Activated CD8-positive, alpha-beta T cell treated with anti-CD3 and anti-CD28 coated beads for 36 hours (primary cell): ENCODE results near the gene WDR62. TPM values are rescaled to one million over a fixed set of nuclear protein-coding genes. Genes with fewer than 3 reads are reported as not detected.

ENCODE experiments used
- ATAC-seq: fragments of 200-7000 bp; cut with Tn5 transposase; one replicate; pipeline ENCODE4 v1.10.0; 2021; ENCODE audit warnings: mild to moderate bottlenecking, moderate library complexity
- CTCF ChIA-PET: fragments of 350-600 bp; sonication (Branson Sonifier 250); formaldehyde crosslinking; loops from one replicate; lab custom pipeline; 2021; ENCODE audit warnings: antibody characterized with exemption; lab: Charles Lee
- POLR2A ChIA-PET: fragments of 350-600 bp; sonication (Branson Sonifier 250); formaldehyde crosslinking; loops from one replicate; lab custom pipeline; 2021; ENCODE audit warnings: antibody characterized with exemption; lab: Charles Lee
- DNase-seq: peaks from one replicate; pipeline ENCODE4 v3.0.0-alpha.2; 2020
- H3K27ac Mint-ChIP-seq: one replicate; pipeline ENCODE4 v1.8.0; 2021; ENCODE audit warnings: mild to moderate bottlenecking, mixed read lengths
- H3K27me3 Mint-ChIP-seq: one replicate; pipeline ENCODE4 v1.8.0; 2021; ENCODE audit warnings: mixed read lengths
- H3K36me3 Mint-ChIP-seq: one replicate; pipeline ENCODE4 v1.8.0; 2021; ENCODE audit warnings: low read depth, mixed read lengths
- H3K4me1 Mint-ChIP-seq: one replicate; pipeline ENCODE4 v1.8.0; 2021; ENCODE audit warnings: low read depth, mixed read lengths
- H3K4me3 Mint-ChIP-seq: one replicate; pipeline ENCODE4 v1.8.0; 2021; ENCODE audit warnings: mild to moderate bottlenecking, moderate library complexity, mixed read lengths
- H3K9me3 Mint-ChIP-seq: one replicate; pipeline ENCODE4 v1.8.0; 2021; ENCODE audit warnings: mixed read lengths
- intact Hi-C: fragments of 100-400 bp; cut with micrococcal nuclease; formaldehyde crosslinking; loops from one replicate; pipeline ENCODE4 v1.10.0; 2022
- total RNA-seq, 2 experiments: library from RNA; stranded (reverse); gene quantifications; one replicate each; pipeline ENCODE4 v1.2.3, GENCODE V29; 2021
- TF ChIP-seq, protein P1 (sequence below): fragments of 200-600 bp; IDR thresholded peaks from one replicate; pipeline ENCODE4 v1.8.0; 2022; ENCODE audit warnings: antibody characterized with exemption, mild to moderate bottlenecking

WDR62 gene
- total RNA-seq, 2 experiments from 2014 or later, result 19.8 to 22.6 TPM

DNA sequence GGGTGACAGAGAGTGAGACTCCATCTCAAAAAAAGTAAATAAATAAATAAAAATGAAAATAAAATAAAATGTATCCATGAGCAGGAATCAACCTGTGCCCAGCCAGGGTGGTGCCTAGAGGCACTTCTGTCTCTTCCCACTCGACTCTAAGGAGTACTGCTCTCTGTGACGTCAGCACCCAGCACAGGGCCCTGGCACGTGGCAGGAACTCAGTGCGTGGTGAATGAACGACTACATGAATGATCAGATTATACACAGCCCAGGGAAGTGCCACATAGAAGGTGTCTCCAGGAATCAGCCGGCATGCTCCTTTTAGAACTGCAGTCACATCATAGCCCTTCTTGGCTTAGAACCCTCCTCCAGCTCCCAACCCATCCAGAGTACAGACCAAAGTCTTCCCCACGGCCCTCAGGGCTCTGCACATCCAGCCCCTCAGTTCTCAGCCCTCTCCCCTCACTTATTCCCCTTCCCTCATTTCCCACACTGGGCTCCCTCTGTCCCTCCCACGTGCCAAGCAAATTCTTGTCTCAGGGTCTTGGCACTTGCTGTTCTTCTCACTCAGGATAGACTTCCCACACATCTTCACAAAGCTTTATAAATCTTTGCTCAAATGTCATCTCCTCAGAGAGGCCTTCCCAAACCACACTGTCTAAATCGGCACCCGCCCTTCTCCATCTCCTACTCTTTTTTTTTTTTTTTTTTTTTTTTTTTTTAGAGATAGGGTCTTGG lies 26.2 kb upstream of the WDR62 start:
- ChIA-PET POLR2A (interaction anchor here (1.0 kb wide), 1 partner anchor 12 kb away, joined by 3 read pairs; no protein-coding TSS in a partner anchor), CTCF (no interaction called here)
- intact Hi-C loops, result no loop called here
- Mint-ChIP-seq H3K9me3 (no peaks in the 10 kb centered on the region), H3K36me3 (peaks cover 7% of the 10 kb centered on the region), H3K4me1 (peaks cover 4% of the 10 kb centered on the region), H3K27ac (no peak overlapping the region), H3K27me3 (peaks cover 2% of the 10 kb centered on the region), H3K4me3 (no peak overlapping the region)
- ATAC-seq, result no peak
- TF ChIP-seq, protein P1, sequence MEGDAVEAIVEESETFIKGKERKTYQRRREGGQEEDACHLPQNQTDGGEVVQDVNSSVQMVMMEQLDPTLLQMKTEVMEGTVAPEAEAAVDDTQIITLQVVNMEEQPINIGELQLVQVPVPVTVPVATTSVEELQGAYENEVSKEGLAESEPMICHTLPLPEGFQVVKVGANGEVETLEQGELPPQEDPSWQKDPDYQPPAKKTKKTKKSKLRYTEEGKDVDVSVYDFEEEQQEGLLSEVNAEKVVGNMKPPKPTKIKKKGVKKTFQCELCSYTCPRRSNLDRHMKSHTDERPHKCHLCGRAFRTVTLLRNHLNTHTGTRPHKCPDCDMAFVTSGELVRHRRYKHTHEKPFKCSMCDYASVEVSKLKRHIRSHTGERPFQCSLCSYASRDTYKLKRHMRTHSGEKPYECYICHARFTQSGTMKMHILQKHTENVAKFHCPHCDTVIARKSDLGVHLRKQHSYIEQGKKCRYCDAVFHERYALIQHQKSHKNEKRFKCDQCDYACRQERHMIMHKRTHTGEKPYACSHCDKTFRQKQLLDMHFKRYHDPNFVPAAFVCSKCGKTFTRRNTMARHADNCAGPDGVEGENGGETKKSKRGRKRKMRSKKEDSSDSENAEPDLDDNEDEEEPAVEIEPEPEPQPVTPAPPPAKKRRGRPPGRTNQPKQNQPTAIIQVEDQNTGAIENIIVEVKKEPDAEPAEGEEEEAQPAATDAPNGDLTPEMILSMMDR, result no peak
- DNase-seq, result no peak

DNA sequence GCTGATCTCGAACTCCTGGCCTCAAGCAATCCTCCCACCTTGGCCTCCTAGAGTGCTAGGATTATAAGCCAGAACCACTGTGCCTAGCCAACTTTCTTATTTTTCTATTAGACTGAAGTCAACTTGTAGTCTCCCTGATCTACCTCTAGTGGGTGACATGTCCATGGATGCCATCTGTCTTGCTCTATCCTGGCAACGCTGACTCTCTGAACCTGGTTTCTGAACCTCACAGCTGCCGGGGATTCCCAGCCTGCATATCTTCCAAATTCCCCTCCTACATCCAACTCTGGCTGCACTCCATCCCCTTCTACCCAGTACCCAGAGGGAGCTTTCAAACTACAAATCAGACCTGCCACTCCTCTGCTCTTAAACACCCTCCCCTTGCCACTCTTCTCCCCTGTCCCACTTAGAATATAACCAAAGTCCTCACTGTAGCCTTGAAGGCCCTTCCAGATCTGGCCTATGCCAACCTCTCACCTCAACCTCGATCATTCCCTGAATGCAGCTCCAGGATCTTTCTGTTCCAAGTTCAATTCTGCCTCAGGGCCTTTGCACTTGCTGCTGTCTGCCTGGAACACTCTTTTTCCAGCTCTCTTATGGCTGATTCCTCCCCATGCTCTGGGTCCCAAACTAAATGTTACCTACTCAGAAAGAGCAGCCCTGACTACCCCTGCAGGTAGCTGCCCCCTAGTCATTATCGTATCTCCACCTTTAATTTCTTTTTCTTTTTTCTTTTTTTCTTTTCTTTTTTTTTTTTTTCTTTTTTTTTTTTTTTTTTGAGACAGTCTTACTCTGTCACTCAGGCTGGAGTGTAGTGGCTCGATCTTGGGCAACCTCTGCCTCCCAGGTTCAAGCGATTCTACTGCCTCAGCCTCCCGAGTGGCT lies 24.2 kb upstream of the WDR62 start:
- no peak overlapping the region for H3K27ac Mint-ChIP-seq
- CTCF ChIA-PET, result interaction anchor here (1.1 kb wide), 1 partner anchor 23 kb away, joined by 3 read pairs; the partner anchor contains the start of gene THAP8
- POLR2A ChIA-PET, result interaction anchor here (0.9 to 1.3 kb wide), 2 partner anchors 25 to 31 kb away, joined by 3 to 4 read pairs; no protein-coding TSS in a partner anchor

DNA sequence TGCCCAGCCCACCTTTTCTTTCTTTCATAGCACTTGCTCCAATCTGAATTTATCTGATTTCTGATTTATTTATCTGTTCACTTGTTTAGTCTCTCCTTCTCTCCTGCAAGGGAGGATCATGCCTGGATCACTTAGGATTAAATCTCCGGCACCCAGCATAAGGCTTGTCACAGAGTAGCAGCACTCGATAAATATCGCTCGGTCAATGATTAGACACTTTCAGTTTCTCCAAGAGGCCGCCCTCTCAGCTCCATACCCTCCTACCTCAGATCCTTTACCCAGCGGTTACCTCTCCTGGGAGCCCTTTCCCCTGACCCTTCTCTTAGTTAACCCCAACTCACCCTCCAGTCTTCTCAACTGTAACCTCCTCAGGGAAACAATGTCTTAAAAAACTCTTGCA lies 23.4 kb upstream of the WDR62 start:
- Mint-ChIP-seq H3K9me3 (no peaks in the 10 kb centered on the region), H3K27ac (no peak overlapping the region), H3K4me1 (peaks cover 16% of the 10 kb centered on the region), H3K4me3 (no peak overlapping the region), H3K36me3 (peaks cover 12% of the 10 kb centered on the region), H3K27me3 (peaks cover 2% of the 10 kb centered on the region)
- CTCF ChIA-PET, result interaction anchor here (1.1 kb wide), 1 partner anchor 23 kb away, joined by 3 read pairs; the partner anchor contains the start of gene THAP8
- no peak for ATAC-seq
- no peak for DNase-seq
- intact Hi-C loops, result no loop called here
- POLR2A ChIA-PET, result interaction anchor here (0.9 kb wide), 1 partner anchor 30 kb away, joined by 3 read pairs; no protein-coding TSS in a partner anchor
- TF ChIP-seq, protein P1, result no peak

More for the DNA sequence above, 24.2 kb upstream of the WDR62 start:
- DNase-seq (no peak), ATAC-seq (no peak)
- H3K4me3 Mint-ChIP-seq, result no peak overlapping the region
- peaks cover 2% of the 10 kb centered on the region for H3K27me3 Mint-ChIP-seq
- intact Hi-C loops, result no loop called here
- H3K36me3 Mint-ChIP-seq, result peaks cover 15% of the 10 kb centered on the region
- TF ChIP-seq, protein P1, result no peak
- peaks cover 11% of the 10 kb centered on the region for H3K4me1 Mint-ChIP-seq
- H3K9me3 Mint-ChIP-seq, result no peaks in the 10 kb centered on the region

DNA sequence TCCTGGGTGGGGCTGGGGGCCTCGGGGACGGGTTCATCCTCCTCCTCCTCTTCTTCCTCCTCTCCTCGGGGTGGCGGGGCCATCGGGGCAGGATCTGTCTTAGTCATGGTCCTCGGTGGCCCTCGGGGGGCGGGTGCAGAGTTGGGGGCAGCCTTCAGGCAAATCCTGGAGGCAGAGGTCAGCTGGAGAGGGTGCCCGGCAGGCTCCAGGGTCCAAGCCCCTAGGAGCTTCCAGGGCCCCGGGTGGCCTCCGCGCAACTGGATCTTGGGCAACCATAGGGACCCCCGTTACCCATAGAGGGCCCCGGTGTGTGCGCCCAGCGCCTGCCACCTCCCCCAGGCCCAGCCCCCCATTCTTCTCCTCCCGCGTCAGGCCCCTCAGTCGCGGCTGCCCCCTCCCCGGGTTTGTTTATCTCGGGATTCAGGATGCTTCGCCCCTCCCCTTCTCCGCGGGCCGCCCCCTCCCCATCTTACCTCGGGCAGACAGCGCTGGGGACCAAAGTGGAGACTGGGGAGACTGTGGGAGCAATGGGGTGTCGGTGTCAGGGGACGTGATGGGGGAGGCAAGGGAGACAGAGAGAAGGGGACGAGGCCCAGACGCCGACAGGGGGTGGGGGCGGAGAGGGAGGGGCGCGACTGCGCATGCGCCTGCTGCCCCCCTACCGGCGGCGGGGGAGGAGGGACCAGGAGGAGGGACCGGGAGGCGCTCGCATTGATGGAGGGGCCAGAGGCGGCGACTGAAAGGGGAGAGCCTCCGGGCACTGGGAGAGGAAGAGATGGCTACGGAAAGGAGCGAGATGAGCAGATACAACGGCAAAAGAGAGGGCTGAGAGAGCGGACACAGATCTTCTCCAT lies 22.2 kb upstream of the WDR62 start, which contains the start of gene CLIP3:
Gene CLIP3, minus strand, starts transcription at position 623 of the 854 bp plus-strand sequence. Its CDS starts 516 bp downstream, at position 107.
- CTCF ChIA-PET, result no interaction called here
- peaks cover 2% of the 10 kb centered on the region for H3K27me3 Mint-ChIP-seq
- intact Hi-C loops, result no loop called here

More for the DNA sequence above, 22.2 kb upstream of the WDR62 start, which contains the start of gene CLIP3:
- Mint-ChIP-seq H3K4me3 (peak within 1 kb of the TSS; percentile 38), H3K4me1 (peaks cover 25% of the 10 kb centered on the region), H3K36me3 (peaks cover 12% of the 10 kb centered on the region), H3K9me3 (no peaks in the 10 kb centered on the region), H3K27ac (no peak within 1 kb of the TSS)
- POLR2A ChIA-PET, result no interaction called here
- TF ChIP-seq, protein P1, result no peak
- peak; percentile 66 for ATAC-seq
- peak; percentile 42 for DNase-seq
